ENCODE results near the gene NOS1. TPM values are rescaled to one million over a fixed set of nuclear protein-coding genes. Genes with fewer than 3 reads are reported as not detected.

NOS1 gene
- total RNA-seq, 1 donor from 2014 or later: 0.21 TPM

DNA sequence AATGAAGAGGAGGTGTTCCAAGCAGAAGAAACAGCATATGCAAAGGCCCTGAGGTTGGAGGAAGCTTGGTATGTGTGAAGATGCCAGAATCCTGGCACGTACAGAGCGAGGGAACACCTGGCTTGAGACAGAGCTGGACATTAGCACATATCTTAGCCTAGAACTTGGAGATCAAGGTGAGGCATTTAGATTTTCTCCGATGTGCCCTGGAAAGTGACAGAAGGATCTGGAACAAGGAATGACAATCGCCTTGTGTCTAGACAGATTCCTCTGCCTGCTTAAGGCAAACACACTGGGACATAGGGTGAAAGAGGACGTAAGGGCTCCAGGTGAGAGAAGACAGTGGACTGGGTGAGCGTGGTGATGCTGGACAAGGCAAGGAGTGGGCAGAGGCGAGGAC, 32.2 kb upstream of the NOS1 start:
- no peaks in the 10 kb centered on the region for H3K4me1 ChIP-seq
- TF ChIP-seq, protein P1, sequence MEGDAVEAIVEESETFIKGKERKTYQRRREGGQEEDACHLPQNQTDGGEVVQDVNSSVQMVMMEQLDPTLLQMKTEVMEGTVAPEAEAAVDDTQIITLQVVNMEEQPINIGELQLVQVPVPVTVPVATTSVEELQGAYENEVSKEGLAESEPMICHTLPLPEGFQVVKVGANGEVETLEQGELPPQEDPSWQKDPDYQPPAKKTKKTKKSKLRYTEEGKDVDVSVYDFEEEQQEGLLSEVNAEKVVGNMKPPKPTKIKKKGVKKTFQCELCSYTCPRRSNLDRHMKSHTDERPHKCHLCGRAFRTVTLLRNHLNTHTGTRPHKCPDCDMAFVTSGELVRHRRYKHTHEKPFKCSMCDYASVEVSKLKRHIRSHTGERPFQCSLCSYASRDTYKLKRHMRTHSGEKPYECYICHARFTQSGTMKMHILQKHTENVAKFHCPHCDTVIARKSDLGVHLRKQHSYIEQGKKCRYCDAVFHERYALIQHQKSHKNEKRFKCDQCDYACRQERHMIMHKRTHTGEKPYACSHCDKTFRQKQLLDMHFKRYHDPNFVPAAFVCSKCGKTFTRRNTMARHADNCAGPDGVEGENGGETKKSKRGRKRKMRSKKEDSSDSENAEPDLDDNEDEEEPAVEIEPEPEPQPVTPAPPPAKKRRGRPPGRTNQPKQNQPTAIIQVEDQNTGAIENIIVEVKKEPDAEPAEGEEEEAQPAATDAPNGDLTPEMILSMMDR (IDR thresholded peaks at IDR 0.05): no peak
- H3K36me3 ChIP-seq: no peaks in the 10 kb centered on the region
- DNase-seq (ENCODE audit: low spot score in 2 of 2): no peak
- intact Hi-C loops (cut with DNase I): no loop called here
- no peak overlapping the region for H3K4me3 ChIP-seq
- H3K9me3 ChIP-seq: no peaks in the 10 kb centered on the region
- H3K27me3 ChIP-seq: no peaks in the 10 kb centered on the region
- no peak overlapping the region for H3K27ac ChIP-seq

DNA sequence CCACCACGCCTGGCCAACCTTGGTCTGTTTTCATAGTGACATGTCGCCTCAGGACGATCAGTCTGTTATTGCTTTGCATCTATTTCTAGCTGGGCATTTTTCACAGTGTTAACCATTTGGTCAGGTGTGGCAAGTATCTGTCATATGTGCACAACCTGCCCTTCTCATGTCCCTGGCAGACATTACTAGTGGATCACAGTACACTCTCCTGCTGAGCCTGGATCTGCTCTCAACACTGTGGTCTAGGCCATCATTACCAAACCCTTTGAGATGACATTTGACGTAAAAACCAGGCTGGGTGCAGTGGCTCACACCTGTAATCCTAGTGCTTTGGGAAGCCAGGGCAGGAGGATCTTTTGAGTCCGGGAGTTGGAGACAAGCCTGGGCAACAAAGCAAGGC, 29.4 kb upstream of the NOS1 start:
- intact Hi-C loops (cut with DNase I): no loop called here
- TF ChIP-seq, protein P1 (IDR thresholded peaks at IDR 0.05): no peak

DNA sequence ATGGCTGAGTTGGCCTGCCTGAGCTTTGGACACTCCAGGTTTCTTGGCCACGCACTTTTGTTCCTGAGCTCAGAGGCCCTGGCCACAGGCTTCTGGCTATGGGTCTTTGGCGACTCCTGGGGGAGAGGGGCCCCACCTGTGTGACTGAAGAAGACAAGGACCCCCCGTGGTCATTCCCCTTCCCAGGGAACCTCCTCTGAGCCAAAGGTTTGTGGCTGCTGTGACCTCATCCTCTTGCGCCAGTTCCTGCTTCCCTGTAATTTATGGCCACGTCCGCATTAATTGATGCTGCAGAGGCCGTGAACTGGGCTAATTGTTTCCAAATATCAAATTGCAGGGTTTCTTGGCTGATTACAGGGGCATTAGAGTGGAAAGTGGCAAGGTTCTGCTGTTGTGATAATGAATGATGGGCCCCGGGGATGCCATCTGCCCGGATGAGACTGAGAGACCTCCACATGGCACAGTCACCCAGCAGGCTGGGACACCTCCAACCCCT, 27.6 kb upstream of the NOS1 start:
- no peaks in the 10 kb centered on the region for H3K27me3 ChIP-seq
- no peak overlapping the region for H3K4me3 ChIP-seq
- no peaks in the 10 kb centered on the region for H3K4me1 ChIP-seq
- TF ChIP-seq, protein P1 (IDR thresholded peaks at IDR 0.05): no peak
- no peak overlapping the region for H3K27ac ChIP-seq
- no peak for DNase-seq (ENCODE audit: low spot score in 2 of 2)
- intact Hi-C loops (cut with DNase I): no loop called here
- H3K36me3 ChIP-seq: no peaks in the 10 kb centered on the region
- no peaks in the 10 kb centered on the region for H3K9me3 ChIP-seq

More for the DNA sequence above, 29.4 kb upstream of the NOS1 start:
- Histone ChIP-seq H3K4me1 (no peaks in the 10 kb centered on the region), H3K27ac (no peak overlapping the region), H3K9me3 (no peaks in the 10 kb centered on the region), H3K36me3 (no peaks in the 10 kb centered on the region), H3K27me3 (no peaks in the 10 kb centered on the region), H3K4me3 (no peak overlapping the region)
- no peak for DNase-seq (ENCODE audit: low spot score in 2 of 2)

DNA sequence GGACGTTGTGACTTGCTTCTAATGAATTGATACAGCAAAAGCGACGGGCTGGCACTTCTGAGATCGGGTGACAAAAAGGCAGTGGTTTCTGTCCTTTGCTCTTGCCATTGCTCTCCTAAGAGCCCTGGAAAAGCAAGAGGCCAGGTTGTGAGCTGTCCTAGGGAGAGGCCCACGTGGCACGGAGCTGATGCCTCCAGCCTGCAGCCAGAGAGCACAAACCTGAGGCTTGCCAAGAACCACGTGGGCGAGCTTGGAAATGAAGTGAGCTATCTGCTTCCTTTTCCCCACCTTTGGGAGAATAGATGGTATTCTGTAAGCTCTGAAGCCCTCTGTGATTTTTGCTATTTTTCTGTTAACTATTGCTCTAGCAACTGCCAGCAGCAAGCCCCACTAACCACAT, 26.4 kb upstream of the NOS1 start:
- Histone ChIP-seq H3K4me3 (no peak overlapping the region), H3K27me3 (no peaks in the 10 kb centered on the region), H3K4me1 (no peaks in the 10 kb centered on the region), H3K27ac (no peak overlapping the region), H3K9me3 (no peaks in the 10 kb centered on the region), H3K36me3 (no peaks in the 10 kb centered on the region)
- intact Hi-C loops (cut with DNase I): no loop called here
- TF ChIP-seq, protein P1 (IDR thresholded peaks at IDR 0.05): no peak
- DNase-seq (ENCODE audit: low spot score in 2 of 2): no peak

DNA sequence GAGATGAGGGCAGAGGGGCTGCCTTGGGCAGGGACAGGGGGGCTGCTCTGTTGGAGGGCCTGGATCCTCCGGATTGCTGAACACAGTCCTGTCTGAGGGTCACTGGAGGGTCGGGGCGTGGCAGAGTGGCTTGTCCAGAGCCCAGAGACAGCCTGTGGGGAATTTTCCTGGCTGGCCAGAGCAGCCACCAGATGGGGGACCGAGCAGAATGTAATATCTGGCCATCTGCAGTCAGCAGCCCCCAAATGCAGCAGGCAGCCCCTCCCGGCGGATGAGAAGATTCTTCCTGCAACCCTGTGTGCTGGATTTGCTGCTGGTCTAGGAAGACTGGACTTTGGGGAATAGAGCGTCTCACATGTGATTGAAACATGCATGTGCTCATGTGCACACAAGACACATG, 23.3 kb upstream of the NOS1 start:
- DNase-seq (ENCODE audit: low spot score in 2 of 2): no peak
- TF ChIP-seq, protein P1 (IDR thresholded peaks at IDR 0.05): no peak
- no peak overlapping the region for H3K4me3 ChIP-seq
- intact Hi-C loops (cut with DNase I): no loop called here
- no peaks in the 10 kb centered on the region for H3K4me1 ChIP-seq
- no peaks in the 10 kb centered on the region for H3K36me3 ChIP-seq
- no peaks in the 10 kb centered on the region for H3K9me3 ChIP-seq
- H3K27ac ChIP-seq: no peak overlapping the region
- no peaks in the 10 kb centered on the region for H3K27me3 ChIP-seq

DNA sequence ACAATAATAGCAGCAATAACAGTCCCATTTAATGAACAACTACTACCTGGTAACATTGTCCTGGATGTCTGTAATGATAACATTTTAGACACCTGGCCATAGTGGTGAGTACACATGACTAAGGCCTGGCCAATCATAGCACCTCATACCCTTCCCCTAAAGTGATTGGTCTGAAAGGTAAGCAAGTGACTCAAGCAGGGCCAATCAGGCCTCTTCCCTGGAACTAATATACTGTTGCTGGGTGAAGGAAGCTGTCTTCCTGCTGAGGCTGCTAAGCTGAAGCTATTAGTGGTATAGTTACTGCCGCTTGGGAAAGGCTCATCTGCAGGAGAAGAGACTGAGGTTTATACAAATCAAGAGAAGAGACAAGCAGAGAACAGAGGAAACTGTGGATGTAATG, 18.7 kb upstream of the NOS1 start:
- no peaks in the 10 kb centered on the region for H3K27me3 ChIP-seq
- H3K4me3 ChIP-seq: no peak overlapping the region
- TF ChIP-seq, protein P1 (IDR thresholded peaks at IDR 0.05): no peak
- no peaks in the 10 kb centered on the region for H3K9me3 ChIP-seq
- intact Hi-C loops (cut with DNase I): no loop called here
- no peaks in the 10 kb centered on the region for H3K4me1 ChIP-seq
- DNase-seq (ENCODE audit: low spot score in 2 of 2): no peak
- no peaks in the 10 kb centered on the region for H3K36me3 ChIP-seq
- H3K27ac ChIP-seq: no peak overlapping the region

Measured in ascending aorta (tissue), 2 donors.